HG03095 (cell line): Measurements from ENCODE around the gene MEX3D.
"Not testable (repeated sequence)": the region's sequence is repeated elsewhere in the genome, so short reads cannot be mapped to it uniquely, and the experiment has no call there.

Experiments used
- ATAC-seq: cut with Tn5 transposase; IDR thresholded peaks from one replicate; pipeline ENCODE4 v1.9.1; 2021; ENCODE audit warnings: moderate library complexity; ENCODE audit not compliant: unreplicated experiment

The MEX3D gene

GRCh38 chr19:1540365-1540925 is 27.7 kb downstream of the MEX3D start:
- ATAC-seq: no peak

- not testable (repeated sequence) for ATAC-seq
These were observed 28.4 kb downstream of the MEX3D start for GRCh38 chr19:1539749-1540148.

GRCh38 chr19:1538978-1539377 is 29.1 kb downstream of the MEX3D start:
- no peak for ATAC-seq

GRCh38 chr19:1535699-1536098 is 32.4 kb downstream of the MEX3D start:
- not testable (repeated sequence) for ATAC-seq

- ATAC-seq: no peak
These were observed 33.2 kb downstream of the MEX3D start for GRCh38 chr19:1534972-1535371.

GRCh38 chr19:1533510-1534150 is 34.5 kb downstream of the MEX3D start:
- no peak for ATAC-seq

- ATAC-seq: no peak
These were observed 36.1 kb downstream of the MEX3D start for GRCh38 chr19:1532003-1532402.

GRCh38 chr19:1531587-1531986 is 36.5 kb downstream of the MEX3D start:
- ATAC-seq: no peak

GRCh38 chr19:1530856-1531255 is 37.3 kb downstream of the MEX3D start:
- ATAC-seq: not testable (repeated sequence)

GRCh38 chr19:1529430-1529816 is 38.7 kb downstream of the MEX3D start:
- no peak for ATAC-seq

- ATAC-seq: no peak
These were observed 39.3 kb downstream of the MEX3D start for GRCh38 chr19:1528596-1529429.

- no peak for ATAC-seq
These were observed 40.3 kb downstream of the MEX3D start for GRCh38 chr19:1527650-1528309.

- ATAC-seq: no peak
These were observed 41.0 kb downstream of the MEX3D start for GRCh38 chr19:1526979-1527649.

- ATAC-seq: no peak
These were observed 41.9 kb downstream of the MEX3D start for GRCh38 chr19:1526066-1526778.

GRCh38 chr19:1525343-1525742 is 42.8 kb downstream of the MEX3D start:
- no peak for ATAC-seq

- ATAC-seq: no peak
These were observed 43.2 kb downstream of the MEX3D start for GRCh38 chr19:1524972-1525325.

- no peak for ATAC-seq
These were observed 43.7 kb downstream of the MEX3D start for GRCh38 chr19:1524287-1524971.

- no peak for ATAC-seq
These were observed 44.5 kb downstream of the MEX3D start, which contains the start of gene PLK5 for GRCh38 chr19:1523412-1524286. TSS of gene PLK5 (plus strand) at chr19:1524077. CDS start at chr19:1526997, 2,920 bp downstream.

- ATAC-seq: no peak
These were observed 45.3 kb downstream of the MEX3D start for GRCh38 chr19:1522838-1523237.
